NCI-H2171 (cell line): ENCODE data around the gene YPEL4.

Experiments used
- DNase-seq: peaks from one replicate; lab custom pipeline; 2025; lab: John Stamatoyannopoulos, UW

The YPEL4 gene

DNA sequence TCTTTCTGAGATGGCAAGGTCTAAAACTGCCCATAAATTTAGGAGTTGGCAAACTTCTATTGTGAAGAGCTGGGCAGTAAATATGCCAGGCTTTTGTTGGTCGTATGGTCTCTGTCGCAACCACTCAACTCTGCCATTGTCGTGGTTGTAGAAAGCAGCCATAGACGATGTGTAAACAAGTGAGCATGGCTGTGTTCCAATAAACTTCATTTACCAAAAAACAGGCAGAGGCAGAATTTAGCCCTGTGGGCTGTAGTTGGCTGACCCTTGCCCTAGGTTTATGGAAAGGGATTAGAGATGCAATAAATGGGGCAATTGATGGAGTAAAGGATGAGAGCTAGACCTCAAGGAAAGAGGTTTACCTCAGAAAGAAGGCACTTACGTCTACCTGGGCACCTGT lies 17.6 kb downstream of the YPEL4 start:
- DNase-seq = no peak

- no peak for DNase-seq
These were observed 19.5 kb downstream of the YPEL4 start for GRCh38 chr11:57630171-57630570.

DNA sequence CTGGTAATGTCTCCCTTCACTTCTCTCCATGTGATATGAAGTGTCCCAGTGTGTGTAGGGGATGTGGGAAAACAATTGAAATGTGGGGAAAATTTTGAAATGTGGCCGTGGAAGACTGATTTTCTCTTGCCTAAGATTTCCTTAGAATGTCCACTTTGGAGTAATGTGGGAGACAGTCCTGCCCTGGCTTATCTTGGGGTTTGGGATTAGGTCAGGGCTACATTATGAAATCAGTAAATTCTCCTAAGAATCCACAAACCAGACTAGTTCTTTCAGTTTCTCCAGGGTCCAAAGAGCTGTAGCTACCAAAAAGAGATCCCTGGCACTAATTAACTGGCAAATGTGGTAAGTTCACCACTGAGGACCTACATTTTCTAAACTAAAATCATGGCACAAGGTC lies 22.8 kb downstream of the YPEL4 start:
- no peak for DNase-seq

DNA sequence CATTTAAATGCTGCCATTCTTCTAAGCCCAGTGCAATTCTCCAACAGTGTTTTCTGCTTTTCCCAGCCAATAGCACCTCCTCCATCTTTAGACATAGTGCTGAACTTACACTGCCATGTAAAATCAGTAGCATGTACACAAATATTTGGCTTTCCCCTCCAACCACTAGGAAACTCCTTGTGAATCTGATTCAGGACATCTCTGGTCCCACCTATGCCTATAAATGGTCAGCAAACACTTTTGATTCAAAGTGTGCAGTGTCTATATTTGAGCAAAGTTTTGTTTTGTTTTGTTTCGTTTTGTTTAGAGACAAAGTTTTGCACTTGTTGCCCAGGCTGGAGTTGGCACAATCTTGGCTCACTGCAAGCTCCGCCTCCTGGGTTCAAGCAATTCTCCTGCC lies 24.8 kb downstream of the YPEL4 start:
- no peak for DNase-seq

DNA sequence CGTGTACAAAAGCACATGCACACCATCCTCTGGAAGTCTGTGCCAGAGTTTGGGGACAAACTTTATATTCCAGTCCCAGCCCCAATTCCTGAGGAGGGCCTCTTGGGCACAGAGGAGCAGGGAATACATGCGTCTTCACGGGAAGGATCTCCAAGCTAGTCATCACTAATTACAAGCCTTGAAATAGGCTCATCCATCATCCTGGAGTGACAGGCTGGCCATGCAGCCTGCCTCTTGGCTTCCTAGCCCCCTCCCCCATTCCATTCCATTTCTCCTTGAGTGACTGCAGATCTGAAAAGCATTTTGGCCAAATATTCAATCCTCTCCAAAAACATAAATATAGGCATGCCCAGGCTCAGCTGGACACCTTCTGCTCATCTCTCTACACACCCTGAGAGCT lies 27.4 kb downstream of the YPEL4 start:
- DNase-seq = no peak

DNA sequence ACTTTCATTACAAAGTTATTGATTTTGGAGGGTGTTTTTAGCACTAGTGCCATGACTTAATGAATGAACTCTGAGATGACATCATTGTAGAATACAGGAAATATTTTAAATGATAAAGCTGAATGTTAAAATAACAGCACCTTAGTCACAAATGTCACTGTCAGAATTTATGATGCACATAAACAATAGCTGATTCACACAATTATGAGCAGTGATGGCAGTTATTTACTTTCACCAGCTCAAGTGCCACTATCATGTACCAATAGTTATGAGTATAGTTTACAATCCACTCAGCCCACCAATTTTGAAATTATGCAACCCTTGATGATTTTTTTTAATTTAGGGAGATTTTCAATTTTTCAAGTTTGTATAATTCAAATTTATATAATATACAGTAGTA lies 29.2 kb downstream of the YPEL4 start:
- no peak for DNase-seq

DNA sequence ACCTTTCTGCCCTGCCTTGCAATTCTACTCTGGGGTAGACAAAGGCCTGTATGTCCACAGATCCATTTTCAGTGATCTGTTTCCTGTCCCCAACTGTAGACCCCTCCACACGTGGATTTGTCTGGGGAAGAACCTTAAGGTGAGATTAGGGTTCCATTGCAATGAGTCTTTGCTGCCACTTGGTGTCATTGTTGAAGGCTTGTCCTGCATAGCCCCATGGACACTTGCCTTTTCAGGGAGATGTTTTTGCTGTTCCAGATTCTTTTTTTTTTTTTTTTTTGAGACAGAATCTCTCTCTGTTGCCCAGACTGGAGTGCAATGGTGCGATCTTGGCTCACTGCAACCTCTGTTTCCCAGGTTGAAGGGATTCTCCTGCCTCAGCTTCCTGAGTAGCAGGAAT lies 30.4 kb downstream of the YPEL4 start:
- no peak for DNase-seq

DNA sequence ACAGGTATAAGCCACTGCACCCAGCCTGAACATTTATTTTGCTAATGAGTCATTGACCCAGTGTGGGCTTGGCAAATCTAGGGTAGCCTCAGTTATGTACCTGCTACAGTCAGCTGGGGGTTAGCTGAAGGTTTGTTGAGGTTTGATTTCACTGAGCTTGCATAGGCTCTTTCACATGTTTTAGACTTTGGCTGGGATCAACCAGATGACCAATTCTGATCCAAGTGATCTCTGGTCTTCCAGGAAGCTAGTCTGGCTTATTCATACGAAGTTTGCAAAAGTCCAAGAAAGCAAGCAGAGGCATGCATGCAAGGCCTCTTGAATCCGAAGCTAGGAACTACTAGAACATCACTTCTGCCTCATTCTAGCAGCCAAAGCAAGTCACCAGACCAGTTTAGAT lies 31.3 kb downstream of the YPEL4 start:
- no peak for DNase-seq

GRCh38 chr11:57616595-57616994 lies 33.1 kb downstream of the YPEL4 start:
- no peak for DNase-seq

- no peak for DNase-seq
These were observed 34.4 kb downstream of the YPEL4 start for GRCh38 chr11:57615308-57615707.

DNA sequence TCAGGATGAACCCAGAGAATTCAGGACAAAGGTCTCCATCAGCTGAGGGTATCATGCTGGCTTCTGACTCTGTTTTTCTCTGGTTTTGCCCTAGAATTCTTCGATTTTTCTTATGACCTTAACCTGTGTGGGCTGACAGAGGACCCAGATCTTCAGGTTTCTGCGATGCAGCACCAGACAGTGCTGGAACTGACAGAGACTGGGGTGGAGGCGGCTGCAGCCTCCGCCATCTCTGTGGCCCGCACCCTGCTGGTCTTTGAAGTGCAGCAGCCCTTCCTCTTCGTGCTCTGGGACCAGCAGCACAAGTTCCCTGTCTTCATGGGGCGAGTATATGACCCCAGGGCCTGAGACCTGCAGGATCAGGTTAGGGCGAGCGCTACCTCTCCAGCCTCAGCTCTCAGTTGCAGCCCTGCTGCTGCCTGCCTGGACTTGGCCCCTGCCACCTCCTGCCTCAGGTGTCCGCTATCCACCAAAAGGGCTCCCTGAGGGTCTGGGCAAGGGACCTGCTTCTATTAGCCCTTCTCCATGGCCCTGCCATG lies 35.4 kb downstream of the YPEL4 start:
- no peak for DNase-seq

DNA sequence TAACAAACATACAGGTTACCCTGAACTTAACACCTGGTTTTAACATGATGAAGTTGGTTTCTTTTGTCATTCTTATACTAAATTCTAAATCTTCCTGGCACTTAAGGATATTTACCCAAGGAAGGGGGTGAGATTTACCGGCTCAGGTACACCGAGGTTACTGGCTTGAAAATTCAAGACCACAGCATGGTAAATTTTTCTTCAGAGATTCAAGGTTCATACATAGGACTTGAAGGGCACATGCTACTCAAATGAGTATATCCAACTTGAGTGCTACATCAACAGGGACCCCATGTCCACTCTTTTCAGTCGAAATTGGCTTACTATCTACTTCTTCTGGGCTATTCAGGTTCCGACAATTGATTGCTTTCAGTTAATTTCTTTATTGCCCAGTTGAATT lies 39.5 kb downstream of the YPEL4 start:
- no peak for DNase-seq

DNA sequence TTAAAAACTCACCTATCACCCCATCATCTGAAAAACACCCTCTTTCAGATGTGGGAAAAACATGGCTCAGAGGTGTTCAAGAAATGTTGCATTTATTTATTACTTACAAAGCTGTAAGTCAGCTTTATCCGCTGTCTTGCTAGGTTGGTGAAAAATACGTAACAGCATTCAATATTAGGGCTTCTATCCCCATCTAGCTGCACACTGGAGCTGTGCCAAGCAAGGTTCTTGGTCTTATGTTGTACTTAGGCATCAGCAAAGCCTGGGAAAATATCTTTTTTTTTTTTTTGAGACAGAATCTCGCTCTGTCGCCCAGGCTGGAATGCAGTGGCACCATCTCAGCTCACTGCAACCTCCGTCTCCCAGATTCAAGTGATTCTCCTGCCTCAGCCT lies 44.7 kb downstream of the YPEL4 start:
- DNase-seq = no peak

DNA sequence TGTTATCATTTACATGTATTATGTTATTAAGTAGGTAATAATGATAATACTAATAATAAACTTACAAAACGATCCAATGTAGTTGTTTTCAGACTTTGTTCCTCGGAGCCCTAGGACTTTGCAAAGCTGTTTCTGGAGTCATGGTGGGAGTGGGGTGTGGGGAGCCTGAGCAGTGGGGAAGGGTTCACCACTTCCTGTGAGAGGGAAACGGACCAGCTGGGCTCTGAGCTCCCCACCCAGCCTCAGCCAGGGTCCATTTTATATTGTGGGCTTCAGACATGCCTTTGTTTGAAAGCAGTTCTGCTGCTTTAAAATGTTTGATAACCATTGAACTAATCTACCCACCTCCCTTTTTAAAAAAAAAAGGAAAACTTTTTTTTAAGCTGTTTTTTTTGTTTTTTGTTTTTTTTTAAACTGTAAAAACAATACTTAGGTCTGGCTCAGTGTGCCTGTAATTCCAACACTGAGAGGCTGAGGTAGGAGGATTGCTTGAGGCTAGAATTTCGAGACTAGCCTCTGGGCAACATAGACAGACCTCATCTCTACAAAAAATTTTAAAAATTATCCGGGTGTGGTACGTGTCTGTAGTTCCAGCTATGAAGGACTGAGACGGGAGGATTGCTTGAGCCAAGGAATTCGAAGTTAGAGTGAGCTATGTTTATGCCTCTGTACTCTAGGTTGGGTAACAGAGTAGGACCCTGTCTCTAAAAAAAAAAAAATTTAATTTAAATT lies 45.2 kb downstream of the YPEL4 start:
- no peak for DNase-seq

GRCh38 chr11:57601297-57601696 lies 48.4 kb downstream of the YPEL4 start:
- no peak for DNase-seq

GRCh38 chr11:57599381-57599780 lies 50.3 kb downstream of the YPEL4 start:
- DNase-seq = no peak

- DNase-seq = no peak
These were observed 50.9 kb downstream of the YPEL4 start for GRCh38 chr11:57598831-57599155.

- DNase-seq = peak; percentile 65
These were observed 51.5 kb downstream of the YPEL4 start for GRCh38 chr11:57597916-57598830.

DNA sequence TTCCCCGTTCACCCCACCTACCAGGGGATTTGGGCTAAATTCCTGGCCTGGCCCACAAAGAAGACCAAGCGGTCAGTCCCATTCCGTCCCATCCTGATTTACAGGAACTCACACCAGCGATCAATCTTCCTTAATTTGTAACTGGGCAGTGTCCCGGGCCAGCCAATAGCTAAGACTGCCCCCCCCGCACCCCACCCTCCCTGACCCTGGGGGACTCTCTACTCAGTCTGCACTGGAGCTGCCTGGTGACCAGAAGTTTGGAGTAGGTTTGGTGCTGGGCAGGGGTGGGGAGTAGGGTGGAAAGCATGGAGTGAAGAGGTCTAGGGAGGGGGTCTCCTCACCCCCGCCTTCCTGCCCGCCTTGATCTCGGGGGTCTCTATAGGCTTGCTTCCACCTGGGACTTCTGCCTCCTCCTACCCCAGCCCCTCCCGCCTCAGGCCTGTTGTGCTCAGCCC lies 52.2 kb downstream of the YPEL4 start, which contains the start of gene SERPING1:
SERPING1 (plus strand) TSS at position 225 of the 455 bp plus-strand sequence. CDS start 586 bp downstream, outside the sequence.
- no peak for DNase-seq

DNA sequence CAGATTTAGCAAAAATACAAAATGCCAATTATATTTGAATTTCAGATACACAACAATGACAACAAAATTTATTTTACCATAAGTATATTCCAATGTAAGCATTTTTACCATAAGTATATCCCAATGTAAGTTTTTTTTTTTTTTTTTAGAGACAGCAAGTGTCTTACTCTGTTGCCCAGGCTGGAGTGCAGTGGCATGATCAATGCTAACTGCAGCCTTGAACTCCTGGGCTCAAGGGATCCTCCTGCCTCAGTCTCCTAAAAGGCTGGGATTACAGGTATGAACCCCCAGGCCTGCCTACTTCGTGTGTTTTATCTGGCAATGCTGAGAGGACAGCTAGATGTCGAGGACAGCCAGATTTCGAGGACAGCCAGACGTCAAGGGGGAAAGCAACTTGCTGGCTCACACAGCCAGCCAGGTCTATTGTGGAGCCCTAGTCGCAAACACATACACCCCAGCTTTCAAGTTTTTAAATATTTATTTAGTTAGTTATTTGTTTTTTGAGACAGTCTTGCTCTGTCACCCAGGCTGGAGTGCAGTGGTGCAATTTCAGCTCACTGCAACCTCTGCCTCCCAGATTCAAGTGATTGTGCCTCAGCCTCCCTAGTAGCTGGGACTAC lies 53.3 kb downstream of the YPEL4 start:
- DNase-seq = no peak
